Gastroesophageal sphincter (tissue), 3 donors: Measurements from ENCODE around the gene ARHGDIB.

Experiments used
- EP300 ChIP-seq: sonication (generic); formaldehyde crosslinking; IDR thresholded peaks from one replicate; pipeline ENCODE4 v1.6.1; 2017; ENCODE audit warnings: antibody characterized with exemption, mild to moderate bottlenecking
- POLR2A ChIP-seq, 2 donors: fragments of 450-650 bp; IDR thresholded peaks; one replicate each; pipeline ENCODE4 v1.6.1; 2017; ENCODE audit warnings: antibody characterized with exemption in 2 of 2, mild to moderate bottlenecking in 2 of 2, moderate library complexity in 1 of 2
- POLR2AphosphoS5 ChIP-seq: sonication (generic); formaldehyde crosslinking; IDR thresholded peaks from one replicate; pipeline ENCODE4 v1.6.1; 2017; ENCODE audit warnings: antibody characterized with exemption
- TF ChIP-seq, protein P1 (sequence below), 4 experiments: fragments of 200-600 bp in 2 of 4; fragments of 450-650 bp in 2 of 4; sonication (generic) in 1 of 4; IDR thresholded peaks; one replicate each; pipeline ENCODE4 v1.5.1; 2017 to 2019; ENCODE audit warnings: antibody characterized with exemption in 4 of 4, mild to moderate bottlenecking in 2 of 4, moderate library complexity in 2 of 4

DNA sequence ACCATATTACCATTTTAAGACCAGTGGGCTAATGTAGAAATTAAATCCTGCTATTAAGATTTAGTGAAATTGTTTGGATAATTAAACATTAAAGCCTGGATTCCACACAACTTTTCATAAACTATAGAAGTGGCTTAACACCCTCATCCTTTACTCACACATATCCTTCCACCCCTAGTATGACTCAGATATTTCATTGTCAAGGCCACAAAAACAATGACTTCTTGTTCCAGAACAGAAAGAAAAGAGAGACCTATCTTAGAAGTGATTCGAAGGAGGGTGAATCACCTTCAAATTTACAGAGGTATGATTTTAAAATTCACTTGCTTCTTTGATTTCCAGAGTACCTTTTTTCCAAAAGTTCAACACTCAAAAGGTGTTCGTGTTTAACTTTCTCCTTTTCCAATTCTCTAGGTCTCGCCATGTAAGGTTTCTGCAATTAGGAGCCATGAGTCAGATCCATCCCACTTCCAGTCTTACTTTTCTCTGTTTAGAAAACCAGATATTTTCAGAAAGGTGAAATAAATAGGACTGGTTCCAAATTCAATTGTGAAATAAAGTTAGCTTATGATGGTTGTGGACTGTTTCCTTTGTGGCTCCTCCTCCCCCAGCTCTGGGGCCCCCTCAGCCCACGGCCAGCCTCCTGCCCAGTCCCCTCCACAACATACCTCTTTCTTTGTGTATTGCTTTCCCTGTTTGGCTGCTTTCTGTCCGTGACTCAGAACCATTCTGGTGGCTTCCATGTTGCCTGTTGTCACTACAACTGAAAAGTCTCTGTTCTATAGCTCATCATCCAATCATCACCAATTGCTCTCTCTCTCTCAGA is 51.1 kb downstream of the ARHGDIB start:
- TF ChIP-seq POLR2AphosphoS5 = no peak
- TF ChIP-seq POLR2A (IDR thresholded peaks at IDR 0.05) = no peak
- TF ChIP-seq, protein P1, sequence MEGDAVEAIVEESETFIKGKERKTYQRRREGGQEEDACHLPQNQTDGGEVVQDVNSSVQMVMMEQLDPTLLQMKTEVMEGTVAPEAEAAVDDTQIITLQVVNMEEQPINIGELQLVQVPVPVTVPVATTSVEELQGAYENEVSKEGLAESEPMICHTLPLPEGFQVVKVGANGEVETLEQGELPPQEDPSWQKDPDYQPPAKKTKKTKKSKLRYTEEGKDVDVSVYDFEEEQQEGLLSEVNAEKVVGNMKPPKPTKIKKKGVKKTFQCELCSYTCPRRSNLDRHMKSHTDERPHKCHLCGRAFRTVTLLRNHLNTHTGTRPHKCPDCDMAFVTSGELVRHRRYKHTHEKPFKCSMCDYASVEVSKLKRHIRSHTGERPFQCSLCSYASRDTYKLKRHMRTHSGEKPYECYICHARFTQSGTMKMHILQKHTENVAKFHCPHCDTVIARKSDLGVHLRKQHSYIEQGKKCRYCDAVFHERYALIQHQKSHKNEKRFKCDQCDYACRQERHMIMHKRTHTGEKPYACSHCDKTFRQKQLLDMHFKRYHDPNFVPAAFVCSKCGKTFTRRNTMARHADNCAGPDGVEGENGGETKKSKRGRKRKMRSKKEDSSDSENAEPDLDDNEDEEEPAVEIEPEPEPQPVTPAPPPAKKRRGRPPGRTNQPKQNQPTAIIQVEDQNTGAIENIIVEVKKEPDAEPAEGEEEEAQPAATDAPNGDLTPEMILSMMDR (IDR thresholded peaks at IDR 0.05) = no peak
- TF ChIP-seq EP300 = no peak
